HG03565 (cell line): ENCODE results near the gene ST8SIA6.
"Not testable (repeated sequence)": the region's sequence is repeated elsewhere in the genome, so short reads cannot be mapped to it uniquely, and the experiment has no call there.

Experiments used
- ATAC-seq: cut with Tn5 transposase; IDR thresholded peaks from one replicate; pipeline ENCODE4 v1.9.1; 2021; ENCODE audit warnings: mild to moderate bottlenecking, moderate library complexity; ENCODE audit not compliant: unreplicated experiment

Gene ST8SIA6, protein sequence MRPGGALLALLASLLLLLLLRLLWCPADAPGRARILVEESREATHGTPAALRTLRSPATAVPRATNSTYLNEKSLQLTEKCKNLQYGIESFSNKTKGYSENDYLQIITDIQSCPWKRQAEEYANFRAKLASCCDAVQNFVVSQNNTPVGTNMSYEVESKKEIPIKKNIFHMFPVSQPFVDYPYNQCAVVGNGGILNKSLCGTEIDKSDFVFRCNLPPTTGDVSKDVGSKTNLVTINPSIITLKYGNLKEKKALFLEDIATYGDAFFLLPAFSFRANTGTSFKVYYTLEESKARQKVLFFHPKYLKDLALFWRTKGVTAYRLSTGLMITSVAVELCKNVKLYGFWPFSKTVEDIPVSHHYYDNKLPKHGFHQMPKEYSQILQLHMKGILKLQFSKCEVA

DNA sequence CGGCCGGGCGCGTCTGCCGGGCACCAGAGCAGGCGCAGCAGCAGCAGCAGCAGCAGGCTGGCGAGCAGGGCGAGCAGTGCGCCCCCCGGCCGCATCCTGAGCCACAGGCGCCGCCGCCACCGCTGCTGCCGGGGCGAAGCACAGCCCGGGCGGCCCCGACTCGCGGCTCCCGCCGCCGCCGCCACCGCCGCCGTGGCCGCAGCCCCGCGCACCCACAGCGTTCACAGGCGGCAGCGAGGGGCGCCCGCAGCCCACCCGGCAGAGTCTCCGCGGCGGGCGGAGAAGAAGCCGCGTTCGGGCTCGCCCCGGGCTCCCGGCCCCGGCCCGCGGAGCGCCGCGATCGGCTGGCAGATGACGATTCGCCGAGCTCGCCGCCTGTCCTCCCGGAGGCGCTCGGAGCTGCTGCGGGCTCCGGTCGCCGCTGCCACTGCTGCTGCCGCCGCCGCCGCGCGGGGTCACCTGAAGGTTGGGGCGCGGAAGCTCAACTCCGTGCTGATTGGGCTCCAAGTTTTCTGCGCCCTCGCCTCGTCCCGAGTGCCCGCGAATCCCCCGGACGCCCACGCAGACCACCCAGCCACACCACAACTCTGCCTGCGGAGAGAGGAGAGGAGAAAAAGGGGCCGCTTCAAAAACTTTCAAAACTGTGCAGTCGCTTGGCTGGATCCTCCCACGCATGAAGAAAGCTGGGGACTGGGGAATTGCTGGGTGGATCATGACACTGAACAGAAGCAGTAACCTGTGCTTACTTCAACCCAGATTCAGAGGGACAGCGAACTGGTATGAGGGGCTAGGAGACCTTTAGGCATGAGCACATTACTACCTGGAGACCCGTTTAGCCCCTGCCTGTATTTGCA, at the start of gene ST8SIA6:
Gene ST8SIA6 (minus strand): TSS at position 435 of the 854 bp plus-strand sequence. CDS start 340 bp downstream, at position 95.
- ATAC-seq = peak; percentile 63

DNA sequence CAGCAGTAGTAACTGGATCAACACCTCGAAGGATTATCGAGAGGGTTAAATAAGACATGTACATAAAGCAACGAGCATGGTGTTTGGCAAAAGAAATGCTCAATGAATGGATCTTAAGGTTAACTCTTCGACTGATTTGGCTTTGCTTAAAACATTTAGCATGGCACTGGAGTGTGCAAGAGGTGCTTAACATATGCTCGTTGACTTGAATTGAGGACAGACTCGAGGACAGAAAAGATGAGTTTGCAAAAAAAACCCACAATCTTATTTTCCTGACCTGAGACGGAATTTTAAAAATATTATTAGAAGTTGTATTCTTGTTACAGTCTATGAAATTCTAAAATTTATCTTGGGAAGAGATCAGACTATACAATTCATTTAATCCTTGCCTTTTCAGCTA, 49.4 kb upstream of the ST8SIA6 start:
- ATAC-seq = no peak

DNA sequence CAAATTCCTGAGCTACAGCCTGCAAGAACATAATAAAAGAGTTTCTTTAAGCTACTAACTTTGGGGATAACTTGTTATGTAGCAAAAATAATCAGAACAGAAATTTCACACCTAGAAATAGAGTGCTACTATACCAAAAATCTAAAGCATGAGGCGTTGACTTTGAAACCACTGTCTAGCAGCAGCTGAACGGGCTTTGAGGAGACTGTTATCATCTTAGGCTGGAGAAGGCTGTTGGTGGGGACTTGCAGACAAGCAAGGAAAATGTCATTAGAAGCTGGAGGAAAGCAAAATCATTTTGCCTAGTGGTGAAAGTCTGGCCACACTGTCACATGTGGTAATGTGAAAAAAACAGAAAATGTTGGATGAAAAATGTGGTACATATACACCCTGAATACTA, 48.4 kb upstream of the ST8SIA6 start:
- ATAC-seq = no peak

DNA sequence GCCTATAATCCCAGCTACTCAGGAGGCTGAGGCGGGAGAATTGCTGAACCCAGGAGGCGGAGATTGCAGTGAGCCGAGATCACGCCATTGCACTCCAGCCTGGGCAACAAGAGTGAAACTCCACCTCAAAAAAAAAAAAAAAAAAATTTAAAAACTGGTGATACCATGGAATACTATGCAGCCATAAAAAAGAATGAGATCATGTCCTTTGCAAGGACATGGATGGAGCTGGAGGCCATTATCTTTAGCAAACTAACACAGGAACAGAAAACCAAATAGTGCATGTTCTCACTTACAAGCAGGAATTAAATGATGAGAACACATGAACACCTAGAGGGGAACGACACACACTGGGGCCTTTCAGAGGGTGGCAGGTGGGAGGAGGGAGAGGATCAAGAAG, 44.6 kb upstream of the ST8SIA6 start:
- not testable (repeated sequence) for ATAC-seq

DNA sequence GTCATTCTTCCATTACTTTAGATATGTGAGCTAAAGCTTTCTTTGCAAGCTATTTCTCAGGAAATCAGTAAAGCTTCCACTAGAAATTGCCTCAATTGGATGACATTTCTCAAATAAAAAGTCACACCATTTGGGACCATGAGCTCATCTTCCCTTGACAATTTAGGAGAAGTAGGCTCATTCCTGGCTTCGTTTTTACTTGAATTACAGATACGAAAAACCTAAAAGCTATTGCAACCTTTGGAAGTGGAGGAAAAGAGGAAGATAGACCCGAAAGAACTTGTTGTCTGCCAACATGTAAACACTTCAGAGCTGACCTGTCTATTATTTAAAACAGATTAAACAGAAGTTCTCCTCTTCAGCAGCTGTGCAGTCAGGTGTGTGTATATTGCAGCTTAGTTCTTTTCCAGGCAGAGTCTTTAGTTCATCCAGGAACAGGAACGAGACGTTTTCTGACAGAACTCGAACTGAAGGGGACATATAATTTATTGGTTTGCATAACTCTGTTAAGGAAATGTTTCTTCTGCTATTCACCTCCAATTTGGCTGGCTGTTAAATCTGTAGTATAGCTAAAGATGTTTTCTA, 43.1 kb upstream of the ST8SIA6 start:
- ATAC-seq = no peak

DNA sequence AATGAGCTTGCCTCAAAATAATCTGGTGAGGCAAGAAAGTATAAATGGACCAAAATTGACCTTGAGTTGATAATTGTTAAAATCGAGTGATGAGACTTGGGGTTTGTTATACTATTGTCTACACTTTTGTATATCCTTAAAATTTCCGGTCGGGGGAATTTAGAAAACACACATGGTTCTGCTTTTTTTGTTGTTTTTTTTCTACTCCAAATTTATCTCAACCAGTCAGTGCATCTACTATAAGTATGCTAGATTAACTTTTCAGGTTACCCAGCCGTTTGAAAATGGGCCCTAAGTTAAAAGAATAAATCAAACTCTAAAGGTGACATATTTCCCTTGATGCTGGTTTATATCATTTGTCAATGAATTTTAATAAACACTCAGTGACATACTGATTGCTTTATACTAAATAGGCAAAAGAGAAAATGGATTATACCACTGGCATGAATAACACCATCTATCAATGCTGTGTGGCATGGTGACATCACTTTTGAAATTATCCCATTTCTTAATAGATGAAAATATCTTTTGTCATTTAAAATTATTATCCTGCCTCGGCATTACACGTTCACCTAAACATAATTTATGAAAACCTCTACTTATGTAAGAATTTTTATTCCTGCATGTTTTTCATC, 40.3 kb upstream of the ST8SIA6 start:
- no peak for ATAC-seq

DNA sequence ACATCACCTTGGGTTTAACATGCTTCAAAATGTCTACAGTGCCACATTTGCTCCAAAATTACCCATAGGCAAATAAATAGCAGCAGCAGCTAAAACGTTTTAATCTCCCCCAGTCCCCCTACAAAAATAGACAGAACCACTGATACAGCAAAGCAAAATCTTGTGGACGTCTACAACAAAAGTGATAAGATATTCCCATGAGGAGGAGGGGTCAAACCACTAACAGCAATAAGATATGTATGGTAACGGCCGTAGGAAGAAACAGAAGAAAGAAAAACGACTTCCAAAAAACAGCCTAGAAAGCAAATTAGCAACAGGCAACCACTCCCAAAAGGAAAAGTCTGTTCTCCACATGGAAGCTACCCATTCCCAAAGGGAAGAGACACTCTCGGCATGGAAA, 34.5 kb upstream of the ST8SIA6 start:
- no peak for ATAC-seq

DNA sequence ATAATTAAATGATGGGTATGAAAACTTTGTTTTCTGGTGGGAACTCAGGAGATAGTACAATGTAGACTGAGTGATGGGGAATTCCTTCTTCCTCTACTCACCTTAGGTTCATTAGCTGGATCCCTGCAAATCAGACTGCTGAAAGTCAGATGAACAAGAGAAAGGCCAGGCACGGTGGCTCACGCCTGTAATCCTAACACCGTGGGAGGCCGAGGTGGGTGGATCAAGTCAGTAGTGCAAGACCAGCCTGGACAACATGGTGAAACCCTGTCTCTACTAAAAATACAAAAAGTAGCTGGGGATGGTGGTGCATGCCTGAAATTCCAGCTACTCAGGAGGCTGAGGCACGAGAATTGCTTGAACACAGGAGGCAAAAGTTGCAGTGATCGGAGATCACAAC, 28.7 kb upstream of the ST8SIA6 start:
- ATAC-seq = no peak

DNA sequence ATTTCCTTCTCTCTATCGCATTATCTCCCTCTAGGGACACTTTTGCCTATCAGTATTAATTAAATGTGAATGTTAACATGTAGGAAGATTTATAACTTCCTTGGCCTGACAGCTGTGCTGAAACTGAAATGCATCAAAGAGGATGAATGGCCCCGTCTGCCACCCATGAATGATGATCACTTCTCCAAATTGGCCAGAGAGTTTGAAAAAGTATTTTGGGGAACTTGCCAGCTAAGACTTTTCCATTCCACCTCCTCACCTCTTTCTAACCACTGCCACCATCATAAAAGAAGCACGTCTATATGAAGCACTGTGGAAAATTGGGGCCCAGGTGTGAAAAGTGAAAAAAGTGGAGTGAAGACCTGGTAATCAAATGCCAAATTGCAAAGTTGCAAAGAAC, 25.4 kb upstream of the ST8SIA6 start:
- no peak for ATAC-seq

DNA sequence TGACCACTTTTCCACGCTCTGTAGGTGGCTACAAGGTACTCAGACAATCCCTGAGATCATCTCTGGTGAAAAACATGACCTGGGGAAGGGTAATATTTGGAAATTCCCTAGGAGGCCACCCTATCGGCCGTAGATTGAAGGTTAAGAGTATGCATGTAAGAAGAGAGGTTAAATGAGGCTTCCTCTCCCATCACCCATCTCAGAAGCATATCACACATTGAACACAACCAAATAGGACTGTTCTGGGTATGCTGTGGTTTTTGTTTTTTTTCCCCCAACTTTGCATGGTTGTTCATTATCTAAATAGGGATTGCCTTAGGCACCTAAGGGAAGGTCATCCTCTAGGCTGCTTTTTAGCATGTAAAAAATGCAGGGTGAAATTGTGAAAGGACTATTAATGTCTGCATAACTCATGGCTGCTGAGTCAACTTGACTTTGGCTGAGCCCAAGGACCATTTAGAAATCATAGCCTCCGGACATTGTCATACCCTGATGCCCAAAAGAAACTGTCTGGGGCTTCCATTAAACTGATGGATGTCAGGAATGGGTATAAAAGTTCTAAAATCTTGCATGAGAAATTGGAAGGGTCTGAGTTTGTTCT, 24.7 kb upstream of the ST8SIA6 start:
- ATAC-seq = no peak

DNA sequence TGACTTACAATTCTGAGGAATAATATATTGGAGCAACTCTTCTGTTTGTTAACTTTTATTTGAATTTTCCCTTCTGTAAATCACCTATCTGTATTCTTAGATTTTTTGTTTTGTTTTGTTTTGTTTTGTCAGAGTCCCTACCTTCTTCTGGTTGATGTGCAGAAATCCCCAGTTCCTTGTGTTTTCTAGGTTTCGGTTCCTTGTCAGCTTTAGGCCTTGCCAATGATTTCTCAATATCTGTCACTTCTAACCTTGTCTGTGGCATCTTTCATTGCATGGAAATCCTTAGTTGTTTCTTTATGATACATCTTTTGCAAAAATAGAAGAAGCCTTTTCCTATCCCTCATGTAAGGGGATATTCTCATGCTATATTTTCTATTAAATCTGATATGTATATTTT, 21.7 kb upstream of the ST8SIA6 start:
- ATAC-seq = peak; percentile 34

DNA sequence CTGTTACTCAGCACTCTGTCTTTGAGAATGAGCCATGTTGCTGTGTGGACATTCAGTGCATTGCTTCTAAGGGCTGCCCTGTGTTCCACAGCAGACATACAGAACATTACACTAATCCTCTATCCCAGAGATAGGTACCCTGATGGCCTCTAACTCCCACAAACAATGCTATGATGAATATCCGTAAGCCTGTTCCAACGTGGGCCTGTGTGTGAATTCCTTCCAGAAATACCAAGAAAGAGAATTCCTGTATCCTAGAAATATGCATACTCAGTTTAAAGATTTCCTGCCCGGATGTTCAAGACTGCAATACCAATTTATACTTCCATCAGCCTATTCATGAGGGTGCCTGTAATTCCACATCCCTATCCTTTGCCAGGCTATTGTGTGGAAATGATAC, 21.3 kb upstream of the ST8SIA6 start:
- ATAC-seq = no peak

DNA sequence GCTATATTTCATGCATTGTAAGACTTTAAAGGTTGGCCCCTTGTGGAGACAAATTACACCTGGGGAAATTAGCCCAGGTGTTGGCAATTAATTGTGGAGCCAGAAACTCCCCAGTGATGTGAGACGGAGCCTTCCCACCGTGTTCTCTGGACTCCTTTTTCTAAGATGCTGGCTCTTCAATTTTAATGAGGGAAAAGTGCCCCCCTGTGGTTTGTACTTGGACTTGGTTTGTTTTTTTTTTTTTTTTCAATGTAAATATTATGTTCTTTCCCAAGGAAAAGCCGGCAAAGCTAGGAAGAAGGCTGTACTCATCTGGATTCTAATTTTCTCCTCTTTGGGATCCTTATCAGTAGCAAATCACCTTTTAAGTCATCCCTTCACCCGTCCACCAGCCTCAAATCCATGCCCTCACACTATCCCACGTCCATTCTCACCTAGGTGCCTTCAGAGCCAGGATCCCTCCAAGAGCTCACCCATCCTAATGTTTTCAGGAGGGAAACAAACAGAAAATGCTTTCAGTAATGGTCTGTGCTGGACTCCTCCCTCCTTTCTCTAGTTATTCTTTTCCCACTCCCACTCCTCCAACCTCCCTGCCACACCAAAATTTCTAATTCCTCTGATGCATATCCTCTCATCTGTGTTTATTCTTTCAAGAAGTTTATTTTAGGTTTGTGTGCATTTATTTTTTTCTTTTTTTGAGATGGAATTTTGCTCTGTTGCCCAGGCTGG, 20.4 kb upstream of the ST8SIA6 start:
- no peak for ATAC-seq

DNA sequence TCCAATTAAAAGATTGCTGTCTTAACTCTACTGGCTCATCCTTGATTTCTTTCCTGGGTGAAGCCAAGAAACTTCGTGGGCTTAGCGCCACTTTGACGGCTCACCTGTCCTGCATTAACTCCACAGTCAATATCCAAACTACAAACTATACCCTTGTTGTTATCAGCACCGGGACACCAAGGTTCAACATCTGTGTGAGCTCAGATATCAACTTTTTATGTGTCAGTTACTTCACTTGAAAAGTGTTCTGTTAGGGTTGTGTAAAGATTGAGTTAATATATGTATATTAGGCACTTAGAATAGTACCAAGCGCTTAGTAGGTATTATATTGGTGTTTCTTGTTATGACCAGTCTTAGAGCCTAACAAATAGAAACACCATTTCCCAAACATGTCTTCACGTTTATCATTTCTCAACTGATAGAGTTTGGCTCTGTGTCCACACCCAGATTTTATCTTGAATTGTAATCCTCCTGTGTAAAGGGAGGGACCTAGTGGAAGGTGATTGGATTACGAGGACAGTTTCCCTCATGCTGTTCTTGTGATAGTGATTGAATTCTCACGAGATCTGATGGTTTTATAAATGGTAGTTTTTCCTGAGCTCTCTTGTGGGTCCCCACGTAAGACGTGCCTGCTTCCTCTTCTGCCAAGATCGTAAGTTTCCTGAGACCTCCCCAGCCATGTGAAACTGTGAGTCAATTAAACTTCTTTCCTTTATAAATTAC, 19.0 kb upstream of the ST8SIA6 start:
- ATAC-seq = no peak

DNA sequence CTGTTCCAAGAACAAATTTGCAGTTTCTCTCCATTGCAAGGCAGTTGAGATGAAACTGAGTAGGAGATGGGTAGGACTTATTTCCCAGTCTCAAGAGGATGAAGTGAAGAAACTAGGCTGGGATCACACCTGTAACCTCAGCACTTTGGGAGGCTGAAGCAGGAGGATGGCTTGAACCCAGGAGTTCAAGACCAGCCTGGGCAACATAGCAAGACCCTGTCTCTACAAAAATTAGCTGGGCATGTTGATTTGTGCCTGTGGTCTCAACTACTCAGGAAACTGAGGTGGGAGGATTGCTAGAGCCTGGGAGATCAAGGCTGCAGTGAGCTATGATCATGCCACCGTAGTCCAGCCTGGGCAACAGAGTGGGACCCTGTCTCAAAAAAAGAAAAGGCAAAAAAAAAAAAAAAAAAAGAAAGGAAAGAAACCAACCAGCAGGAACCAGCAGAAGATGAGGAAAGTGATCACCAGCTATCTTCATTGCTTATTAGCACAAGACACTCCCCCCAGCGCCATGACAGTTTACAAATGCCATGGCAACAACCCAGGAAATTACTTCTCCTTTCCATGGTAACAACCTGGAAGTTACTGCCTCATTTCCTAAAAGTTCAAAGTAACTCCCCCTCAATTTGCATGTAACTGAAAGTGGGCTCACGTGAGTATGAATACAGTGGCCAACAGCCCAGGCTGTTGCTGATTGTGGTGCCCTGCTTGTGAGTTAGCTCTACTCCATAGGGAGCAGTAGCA, 18.3 kb upstream of the ST8SIA6 start:
- ATAC-seq = no peak

DNA sequence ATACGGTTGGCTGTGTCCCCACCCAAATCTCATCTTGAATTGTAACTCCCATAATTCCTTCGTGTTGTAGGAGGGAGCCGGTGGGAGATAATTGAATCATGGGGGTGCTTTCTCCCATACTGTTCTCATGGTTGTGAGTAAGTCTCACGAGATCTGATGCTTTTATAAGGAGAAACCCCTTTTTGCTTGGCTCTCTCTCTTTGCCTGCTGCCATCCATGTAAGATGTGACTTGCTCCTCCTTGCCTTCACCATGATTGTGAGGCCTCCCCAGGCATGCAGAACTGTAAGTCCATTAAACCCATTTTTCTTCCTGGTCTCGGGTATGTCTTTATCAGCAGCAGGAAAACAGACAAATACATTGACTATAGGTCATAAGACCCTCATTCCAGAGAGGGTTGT, 15.9 kb upstream of the ST8SIA6 start:
- ATAC-seq = no peak

DNA sequence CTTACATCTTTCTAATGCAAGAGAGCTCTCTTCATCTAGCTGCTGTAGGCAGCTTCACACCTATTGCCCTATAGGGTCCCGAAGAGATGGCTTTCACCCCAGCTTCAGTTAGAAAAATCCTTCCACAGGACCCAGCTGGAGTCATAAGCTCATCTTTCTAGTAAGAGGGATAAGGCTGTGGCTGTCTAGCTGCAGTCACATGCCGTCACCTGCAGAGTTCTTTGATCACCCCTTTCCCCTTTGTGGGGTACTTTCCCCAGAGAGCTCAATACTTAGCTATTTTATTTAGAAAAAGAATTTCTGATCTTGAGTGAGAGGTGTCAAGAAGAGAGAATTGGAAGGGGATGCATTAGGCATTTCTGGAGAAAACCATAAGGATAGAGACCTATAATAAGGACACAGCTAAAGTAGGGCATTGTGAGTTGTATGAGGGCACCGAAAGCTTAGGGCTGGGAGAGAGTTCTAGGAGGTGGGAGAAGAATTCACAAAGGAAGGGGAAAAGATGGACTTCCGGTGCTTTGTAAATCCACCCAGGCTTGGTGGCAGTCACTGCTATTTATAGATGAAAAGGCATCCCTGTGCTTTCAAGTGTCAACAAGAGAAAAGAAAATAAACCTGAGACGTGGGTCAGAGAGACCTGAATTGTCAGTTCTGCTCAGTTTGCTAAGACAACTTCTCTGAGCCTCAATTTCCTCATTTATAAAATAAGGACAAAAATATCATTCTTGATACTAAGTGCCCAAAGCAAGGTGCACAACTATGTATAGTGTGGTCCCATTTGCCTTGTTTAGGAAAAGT, 11.1 kb upstream of the ST8SIA6 start:
- ATAC-seq = no peak

DNA sequence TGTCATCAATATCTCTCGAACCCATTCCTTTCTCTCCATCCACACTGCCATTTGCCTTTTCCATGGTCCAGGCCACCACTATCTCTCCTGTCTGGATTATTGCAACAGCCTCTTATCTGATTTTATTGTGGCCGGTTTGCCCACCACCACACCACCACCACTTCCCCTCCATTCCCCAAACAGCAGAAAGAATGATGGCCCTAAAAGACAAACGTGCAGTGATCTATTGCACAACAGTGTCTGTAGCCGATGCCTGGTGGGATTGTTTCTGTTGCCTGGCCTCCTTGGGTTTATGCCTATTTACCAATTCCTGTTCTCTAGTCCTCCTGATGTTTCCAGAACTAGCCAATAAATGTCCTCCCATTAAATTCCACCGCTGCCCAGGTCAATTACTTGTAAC, 10.2 kb upstream of the ST8SIA6 start:
- no peak for ATAC-seq
